Stimulated activated CD4-positive, alpha-beta T cell treated with anti-CD3 and anti-CD28 coated beads, Interleukin-1b, Interleukin-23, amount 100 ng/mL, for 24 hours (primary cell): ENCODE measurements around the gene GULP1.
"Not testable (repeated sequence)": the region's sequence is repeated elsewhere in the genome, so short reads cannot be mapped to it uniquely, and the experiment has no call there.

Source experiments
- DNase-seq, 4 experiments: peaks; one replicate each; pipeline ENCODE4 v3.0.0-alpha.2; 2020; ENCODE audit warnings: low read depth in 4 of 4, low spot score in 1 of 4

GULP1 gene

DNA sequence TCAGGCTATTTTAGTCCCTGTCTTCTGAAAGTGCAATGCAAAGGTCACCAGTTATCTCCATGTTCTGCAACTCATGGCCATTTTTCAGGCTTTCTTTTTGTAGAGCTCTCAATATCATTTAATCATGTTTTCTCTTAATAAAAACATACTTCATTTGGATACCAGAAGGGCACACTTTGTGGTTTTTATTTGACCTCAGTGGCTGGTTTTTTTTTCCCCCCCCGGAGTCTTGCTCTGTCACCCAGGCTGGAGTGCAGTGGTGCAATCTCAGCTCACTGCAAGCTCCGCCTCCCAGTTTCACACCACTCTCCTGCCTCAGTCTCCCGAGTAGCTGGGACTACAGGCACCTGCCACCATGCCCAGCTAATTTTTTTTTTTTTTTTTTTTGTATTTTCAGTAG, 174.4 kb downstream of the GULP1 start:
- DNase-seq = not testable (repeated sequence)

- DNase-seq = no peak
Observed at GRCh38 chr2:188466761-188467160, 175.1 kb downstream of the GULP1 start.

- no peak for DNase-seq
Observed at GRCh38 chr2:188471166-188471565, 179.5 kb downstream of the GULP1 start.

DNA sequence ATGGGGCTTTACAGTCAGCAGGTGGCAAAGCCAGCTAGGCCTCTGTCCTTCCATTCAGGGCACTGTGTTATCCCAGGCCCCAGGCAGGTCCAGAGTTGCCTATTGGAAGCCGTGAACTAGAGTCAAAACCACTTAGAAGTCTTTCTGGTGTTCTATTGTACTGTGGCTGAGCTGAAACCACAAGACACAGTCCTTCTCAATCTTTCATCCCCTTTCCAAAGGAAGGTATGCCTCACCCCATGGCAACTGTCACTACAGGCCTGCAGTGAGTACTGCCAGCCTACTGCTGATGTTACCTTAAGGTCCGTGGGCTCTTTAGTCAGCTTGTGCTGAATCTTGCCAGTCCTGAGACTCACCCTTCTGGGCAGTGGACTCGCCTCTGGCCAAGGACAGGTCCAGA, 181.6 kb downstream of the GULP1 start:
- DNase-seq = no peak

DNA sequence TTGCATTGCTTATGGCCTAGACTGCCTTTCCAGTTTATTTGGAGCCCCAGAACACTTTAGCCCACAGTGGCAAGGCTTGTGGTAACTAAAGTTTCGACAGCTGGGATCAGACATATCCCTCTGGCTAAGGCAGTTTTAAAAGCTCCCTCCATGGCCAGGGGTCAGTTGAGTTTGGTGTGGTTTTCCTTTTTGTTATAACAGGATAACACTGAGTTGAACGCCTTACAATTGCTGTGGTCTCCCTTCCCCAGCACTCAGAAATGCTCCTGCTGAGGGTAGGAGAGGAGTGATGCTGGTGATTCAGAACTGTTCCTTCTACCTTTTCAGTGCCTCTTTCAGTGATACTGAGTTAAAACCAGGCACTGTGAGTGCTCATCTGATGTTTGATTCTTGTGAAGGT, 182.6 kb downstream of the GULP1 start:
- DNase-seq = no peak

GRCh38 chr2:188475945-188476344, 184.3 kb downstream of the GULP1 start:
- DNase-seq = no peak

GRCh38 chr2:188477564-188478103, 186.0 kb downstream of the GULP1 start:
- DNase-seq = no peak

DNA sequence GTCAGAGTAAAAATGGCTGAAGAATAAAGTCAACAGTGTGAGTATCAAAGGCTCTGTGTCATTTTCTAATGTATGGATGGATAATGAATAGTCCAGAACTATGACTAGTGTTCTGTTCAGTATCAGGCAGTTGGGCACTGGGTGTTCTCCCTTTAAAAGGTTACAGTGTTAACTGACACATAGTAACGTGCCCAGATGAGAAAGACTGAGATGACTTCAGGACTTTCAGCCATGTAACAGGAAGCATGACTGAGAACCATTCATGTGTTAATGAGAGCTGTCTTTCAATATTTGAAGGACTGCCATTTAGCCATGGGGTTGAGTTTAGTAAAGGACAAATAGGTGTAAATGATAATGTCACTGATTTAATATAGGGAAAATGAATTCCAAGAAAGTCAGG, 187.1 kb downstream of the GULP1 start:
- DNase-seq = no peak

DNA sequence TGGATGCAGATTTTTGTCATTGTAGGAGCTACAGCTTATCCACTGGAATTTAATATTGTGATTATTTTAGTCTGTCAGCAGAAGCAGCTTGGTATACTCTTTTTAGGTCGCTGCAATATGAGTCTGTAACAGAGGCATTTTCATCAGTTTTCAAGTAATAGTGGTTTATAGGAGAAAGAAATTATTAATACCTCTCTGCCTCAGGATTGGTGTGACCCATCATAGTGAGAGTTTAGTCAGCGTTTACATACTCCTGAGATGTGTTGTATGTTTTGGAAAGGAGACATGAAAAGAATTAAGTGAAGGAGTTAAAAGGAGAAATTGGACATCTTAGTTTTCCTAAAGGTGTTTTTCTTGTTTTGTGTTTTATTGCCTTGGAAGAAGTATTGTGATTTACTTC, 189.8 kb downstream of the GULP1 start:
- no peak for DNase-seq

DNA sequence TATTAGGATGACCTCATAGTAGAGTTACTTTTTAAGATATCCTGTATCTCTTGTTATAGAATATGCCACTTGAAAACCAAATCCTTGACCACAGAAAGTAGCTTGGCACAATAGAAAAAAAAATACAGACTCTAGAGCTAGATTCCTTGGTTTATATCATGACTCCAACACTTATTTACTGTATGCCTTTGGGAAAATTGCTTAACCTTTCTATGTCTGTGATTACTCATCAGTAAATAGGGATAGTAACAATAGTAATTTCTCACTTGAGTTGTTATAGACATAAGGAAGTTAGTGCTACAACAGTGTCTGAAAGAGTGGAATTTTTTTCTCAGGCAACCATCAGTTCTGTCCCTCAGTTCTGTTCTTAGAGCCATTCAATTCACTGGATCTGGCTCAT, 193.8 kb downstream of the GULP1 start:
- no peak for DNase-seq

GRCh38 chr2:188492751-188493150, 201.1 kb downstream of the GULP1 start:
- no peak for DNase-seq

GRCh38 chr2:188494906-188495305, 203.2 kb downstream of the GULP1 start:
- DNase-seq = no peak

DNA sequence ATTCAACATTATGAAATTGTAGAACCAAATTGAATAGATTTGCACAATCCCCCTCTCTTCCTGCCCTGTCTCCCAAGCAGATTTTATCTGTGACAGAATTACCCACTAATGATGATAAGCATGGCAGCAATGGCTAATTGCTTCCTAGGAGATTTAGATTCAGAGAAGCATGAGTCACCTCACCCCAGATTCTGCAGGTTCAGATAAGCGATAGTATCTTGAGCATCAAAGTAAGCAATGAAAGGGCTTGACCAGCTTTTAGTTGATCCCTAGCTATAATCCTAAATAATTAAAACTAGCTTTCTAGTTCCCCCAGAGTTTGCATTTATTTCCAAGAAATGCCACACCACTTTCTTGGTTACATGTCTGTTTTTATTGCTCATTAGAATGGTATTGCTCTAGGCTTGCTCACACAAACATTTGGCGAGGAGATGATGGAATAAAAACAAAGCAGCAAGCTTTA, 204.3 kb downstream of the GULP1 start:
- DNase-seq = no peak

GRCh38 chr2:188497726-188498125, 206.1 kb downstream of the GULP1 start:
- no peak for DNase-seq

GRCh38 chr2:188503975-188504374, 212.3 kb downstream of the GULP1 start:
- DNase-seq = no peak

- no peak for DNase-seq
Observed at GRCh38 chr2:188506843-188507242, 215.2 kb downstream of the GULP1 start.

DNA sequence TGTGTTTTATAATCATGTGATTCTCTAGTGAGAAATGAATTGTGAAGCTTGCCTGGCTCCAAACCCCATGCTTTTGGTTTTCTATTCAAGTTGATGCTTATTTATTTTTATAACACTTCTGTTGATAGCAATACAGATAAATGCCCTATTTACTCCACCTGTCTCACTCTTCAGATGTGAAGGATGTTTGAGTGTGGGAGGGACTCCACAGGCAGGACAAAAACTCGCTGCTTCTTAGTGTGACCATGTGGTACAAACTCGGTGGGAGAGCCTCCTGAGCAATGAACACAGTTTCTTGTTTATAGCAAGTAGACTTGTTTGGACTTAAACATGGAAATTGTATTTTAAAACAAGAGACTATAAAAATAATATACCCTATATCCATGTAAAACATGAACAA, 219.7 kb downstream of the GULP1 start:
- DNase-seq = no peak

- no peak for DNase-seq
Observed at GRCh38 chr2:188512456-188512855, 220.8 kb downstream of the GULP1 start.

DNA sequence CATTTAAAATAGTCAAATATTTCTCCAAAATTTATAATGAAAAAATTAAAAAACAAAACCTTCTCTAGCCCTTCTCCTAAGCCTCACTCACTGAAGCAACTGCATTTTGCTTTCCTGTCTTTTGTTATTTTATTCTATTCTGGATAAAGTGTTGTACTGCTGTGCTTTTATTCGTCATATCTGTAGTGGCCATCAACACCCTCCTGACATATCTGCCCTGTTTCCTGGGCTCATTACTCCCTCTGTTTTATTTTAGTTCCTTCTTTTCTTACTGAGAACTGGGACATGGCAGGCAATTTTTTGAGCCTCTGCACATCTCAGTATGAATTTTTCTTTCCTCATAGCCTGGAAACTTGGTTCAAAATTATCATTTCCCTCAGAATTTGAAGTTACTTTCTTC, 224.2 kb downstream of the GULP1 start:
- no peak for DNase-seq

DNA sequence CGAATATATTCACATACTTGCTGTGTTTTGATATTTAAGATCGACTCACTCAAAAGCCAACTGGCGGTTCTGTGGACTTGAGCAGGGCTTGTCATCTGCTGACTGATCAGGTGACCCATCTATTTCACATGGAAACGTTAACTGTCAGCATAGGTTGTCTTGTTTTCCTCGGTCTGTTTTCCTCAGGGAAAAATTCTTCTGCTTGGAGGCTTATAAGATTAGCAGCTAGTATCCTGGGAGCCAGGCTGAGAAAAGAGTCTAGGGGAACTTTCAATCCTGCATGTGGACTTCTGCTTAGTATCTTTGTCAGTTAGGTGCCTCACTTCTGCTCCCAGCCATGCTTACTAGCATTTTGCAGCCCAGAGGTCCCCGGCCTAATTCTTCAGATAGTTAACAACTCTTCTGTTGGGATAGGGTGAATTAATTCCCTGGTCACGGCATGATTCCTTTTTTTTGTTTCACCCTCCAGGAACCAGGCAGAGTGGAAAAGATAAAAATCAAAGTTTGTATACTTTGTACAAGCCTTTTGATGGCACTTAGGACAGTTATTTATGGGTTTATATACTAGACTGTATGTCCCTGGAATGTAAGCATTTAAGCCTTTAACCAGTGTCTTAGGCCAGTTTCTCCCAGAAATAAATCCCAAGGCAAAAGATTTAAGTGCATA, 226.0 kb downstream of the GULP1 start:
- no peak for DNase-seq

DNA sequence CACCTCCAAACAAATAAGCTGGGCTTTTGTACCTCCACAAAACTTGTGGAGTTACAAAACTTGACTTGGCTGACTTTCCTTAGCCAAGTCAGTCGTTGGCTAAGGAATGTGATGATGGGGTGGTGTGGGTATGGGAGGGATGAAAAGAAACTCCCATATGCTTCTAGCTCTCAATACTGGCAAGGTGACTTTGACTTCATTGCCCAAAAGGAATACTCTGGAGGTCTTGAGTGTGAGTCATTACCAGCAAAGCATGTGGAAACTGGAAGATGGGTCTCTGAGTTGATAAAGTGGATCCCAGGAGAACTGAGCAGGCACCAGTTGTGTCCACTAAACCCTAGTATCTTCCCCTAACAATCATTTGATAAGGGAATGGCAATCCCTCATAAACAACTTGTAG, 226.7 kb downstream of the GULP1 start:
- no peak for DNase-seq

GRCh38 chr2:188519136-188519535, 227.5 kb downstream of the GULP1 start:
- DNase-seq = no peak

- DNase-seq = no peak
Observed at GRCh38 chr2:188522517-188522916, 230.8 kb downstream of the GULP1 start.
